ENCODE results near the gene SLC6A1.

SLC6A1 gene

GRCh38 chr3:11021611-11022011, 29.1 kb downstream of the SLC6A1 start:
- no peak overlapping the region for H3K4me3 ChIP-seq (replicated peaks; ENCODE audit: low read depth, low read length)
- no peaks in the 10 kb centered on the region for H3K36me3 ChIP-seq (ENCODE audit: control insufficient read depth, insufficient read depth, low read length)
- TF ChIP-seq CTCF (IDR thresholded peaks at IDR 0.05; ENCODE audit: insufficient read depth, low read length, poor library complexity, severe bottlenecking) = no peak
- no peak for DNase-seq (ENCODE audit: extremely low read depth, insufficient read length)
- H3K27me3 ChIP-seq (replicated peaks; ENCODE audit: control insufficient read depth, insufficient read depth, low read length) = peaks cover 3% of the 10 kb centered on the region

GRCh38 chr3:11022115-11022514, 29.6 kb downstream of the SLC6A1 start:
- Histone ChIP-seq H3K36me3 (ENCODE audit: control insufficient read depth, insufficient read depth, low read length) (no peaks in the 10 kb centered on the region), H3K4me3 (replicated peaks; ENCODE audit: low read depth, low read length) (no peak overlapping the region), H3K27me3 (replicated peaks; ENCODE audit: control insufficient read depth, insufficient read depth, low read length) (peaks cover 3% of the 10 kb centered on the region)
- DNase-seq (ENCODE audit: extremely low read depth, insufficient read length) = no peak
- no peak for TF ChIP-seq CTCF (IDR thresholded peaks at IDR 0.05; ENCODE audit: insufficient read depth, low read length, poor library complexity, severe bottlenecking)

GRCh38 chr3:11024181-11024580, 31.6 kb downstream of the SLC6A1 start:
- peaks cover 3% of the 10 kb centered on the region for H3K27me3 ChIP-seq (replicated peaks; ENCODE audit: control insufficient read depth, insufficient read depth, low read length)

GRCh38 chr3:11029948-11030347, 37.4 kb downstream of the SLC6A1 start:
- H3K4me3 ChIP-seq (replicated peaks; ENCODE audit: low read depth, low read length) = no peak overlapping the region
- TF ChIP-seq CTCF (IDR thresholded peaks at IDR 0.05; ENCODE audit: insufficient read depth, low read length, poor library complexity, severe bottlenecking) = no peak
- DNase-seq (ENCODE audit: extremely low read depth, insufficient read length) = no peak
- H3K36me3 ChIP-seq (ENCODE audit: control insufficient read depth, insufficient read depth, low read length) = no peaks in the 10 kb centered on the region
- no peaks in the 10 kb centered on the region for H3K27me3 ChIP-seq (replicated peaks; ENCODE audit: control insufficient read depth, insufficient read depth, low read length)

More at GRCh38 chr3:11024181-11024580, 31.6 kb downstream of the SLC6A1 start:
- no peak for TF ChIP-seq CTCF (IDR thresholded peaks at IDR 0.05; ENCODE audit: insufficient read depth, low read length, poor library complexity, severe bottlenecking)
- H3K4me3 ChIP-seq (replicated peaks; ENCODE audit: low read depth, low read length) = no peak overlapping the region
- no peak for DNase-seq (ENCODE audit: extremely low read depth, insufficient read length)
- H3K36me3 ChIP-seq (ENCODE audit: control insufficient read depth, insufficient read depth, low read length) = no peaks in the 10 kb centered on the region

GRCh38 chr3:11033871-11034270, 41.3 kb downstream of the SLC6A1 start:
- TF ChIP-seq CTCF (IDR thresholded peaks at IDR 0.05; ENCODE audit: insufficient read depth, low read length, poor library complexity, severe bottlenecking) = no peak
- H3K4me3 ChIP-seq (replicated peaks; ENCODE audit: low read depth, low read length) = no peak overlapping the region
- no peaks in the 10 kb centered on the region; the same call in 1 of the 2 replicates for H3K27me3 ChIP-seq (replicated peaks; ENCODE audit: control insufficient read depth, insufficient read depth, low read length)
- no peak for DNase-seq (ENCODE audit: extremely low read depth, insufficient read length)
- H3K36me3 ChIP-seq (ENCODE audit: control insufficient read depth, insufficient read depth, low read length) = no peaks in the 10 kb centered on the region
